HEK293T (cell line): ENCODE measurements around the gene MAMLD1.

Source experiments
- FOXM1 ChIP-seq: fragments of 450-650 bp; IDR thresholded peaks from 2 replicates; pipeline ENCODE4 v1.6.1; 2017; ENCODE audit warnings: mild to moderate bottlenecking, borderline replicate concordance
- SP1 ChIP-seq: fragments of 450-650 bp; IDR thresholded peaks from 2 replicates; pipeline ENCODE4 v1.6.1; 2017
- TF ChIP-seq, protein P1 (sequence below): fragments of 450-650 bp; IDR thresholded peaks from 2 replicates; pipeline ENCODE4 v1.6.1; 2016

- TF ChIP-seq FOXM1: no peak
- TF ChIP-seq SP1: no peak
- TF ChIP-seq, protein P1, sequence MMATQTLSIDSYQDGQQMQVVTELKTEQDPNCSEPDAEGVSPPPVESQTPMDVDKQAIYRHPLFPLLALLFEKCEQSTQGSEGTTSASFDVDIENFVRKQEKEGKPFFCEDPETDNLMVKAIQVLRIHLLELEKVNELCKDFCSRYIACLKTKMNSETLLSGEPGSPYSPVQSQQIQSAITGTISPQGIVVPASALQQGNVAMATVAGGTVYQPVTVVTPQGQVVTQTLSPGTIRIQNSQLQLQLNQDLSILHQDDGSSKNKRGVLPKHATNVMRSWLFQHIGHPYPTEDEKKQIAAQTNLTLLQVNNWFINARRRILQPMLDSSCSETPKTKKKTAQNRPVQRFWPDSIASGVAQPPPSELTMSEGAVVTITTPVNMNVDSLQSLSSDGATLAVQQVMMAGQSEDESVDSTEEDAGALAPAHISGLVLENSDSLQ: no peak
These were observed 637 bp downstream of the MAMLD1 start for GRCh38 chrX:150363561-150364346.
